SK-N-SH treated with all-trans-retinoic acid at 6 μM for 48 hours (cell line): ENCODE measurements around the gene AK1.
"Not testable (repeated sequence)": the region's sequence is repeated elsewhere in the genome, so short reads cannot be mapped to it uniquely, and the experiment has no call there.

Source experiments
- ATAC-seq: fragments of 200-7000 bp; cut with Tn5 transposase; 3 replicates; pipeline ENCODE4 v1.9.1; 2020; ENCODE audit warnings: mild to moderate bottlenecking, moderate library complexity
- ARNTL ChIP-seq: fragments of 450-650 bp; formaldehyde crosslinking; IDR thresholded peaks from 2 replicates; pipeline ENCODE4 v1.5.0; 2020; ENCODE audit warnings: low read depth, mild to moderate bottlenecking, moderate library complexity, borderline replicate concordance
- ESRRG ChIP-seq: fragments of 250-450 bp; sonication (Bioruptor Pico); IDR thresholded peaks from 2 replicates; pipeline ENCODE4 v1.6.1; 2021; ENCODE audit warnings: mild to moderate bottlenecking
- GLIS3 ChIP-seq: fragments of 250-450 bp; sonication (Bioruptor Pico); IDR thresholded peaks from 2 replicates; pipeline ENCODE4 v1.5.0; 2020; ENCODE audit warnings: mild to moderate bottlenecking, moderate library complexity
- ISL1 ChIP-seq: fragments of 250-450 bp; sonication (Bioruptor Pico); IDR thresholded peaks from 2 replicates; pipeline ENCODE4 v2.1.2; 2022; ENCODE audit warnings: mild to moderate bottlenecking, moderate library complexity
- OSR1 ChIP-seq: fragments of 250-450 bp; sonication (Bioruptor Pico); IDR thresholded peaks from 2 replicates; pipeline ENCODE4 v1.8.0; 2022; ENCODE audit warnings: moderate library complexity, mild to moderate bottlenecking, inconsistent platforms
- POU6F1 ChIP-seq: fragments of 250-450 bp; sonication (Bioruptor Pico); IDR thresholded peaks from 2 replicates; pipeline ENCODE4 v1.8.0; 2021; ENCODE audit warnings: low read depth, mild to moderate bottlenecking, moderate library complexity, borderline replicate concordance
- PPARA ChIP-seq: fragments of 250-450 bp; sonication (Bioruptor Pico); IDR thresholded peaks from 2 replicates; pipeline ENCODE4 v1.5.0; 2020; ENCODE audit warnings: mild to moderate bottlenecking, borderline replicate concordance
- RARB ChIP-seq: fragments of 250-450 bp; sonication (Bioruptor Pico); IDR thresholded peaks from 2 replicates; pipeline ENCODE4 v1.8.0; 2021; ENCODE audit warnings: mild to moderate bottlenecking, moderate library complexity
- SNAI2 ChIP-seq: fragments of 250-450 bp; sonication (Bioruptor Pico); IDR thresholded peaks from 2 replicates; pipeline ENCODE4 v1.5.0; 2020; ENCODE audit warnings: mild to moderate bottlenecking, moderate library complexity
- TOX ChIP-seq: fragments of 250-450 bp; sonication (Bioruptor Pico); IDR thresholded peaks from 2 replicates; pipeline ENCODE4 v1.8.0; 2021; ENCODE audit warnings: mild to moderate bottlenecking, moderate library complexity, borderline replicate concordance
- ZC3H10 ChIP-seq: fragments of 250-450 bp; sonication (Bioruptor Pico); IDR thresholded peaks from 2 replicates; pipeline ENCODE4 v1.5.1; 2021; ENCODE audit warnings: mild to moderate bottlenecking, moderate library complexity
- ZFP3 ChIP-seq: fragments of 250-450 bp; sonication (Bioruptor Pico); IDR thresholded peaks from 2 replicates; pipeline ENCODE4 v1.5.0; 2020; ENCODE audit warnings: mild to moderate bottlenecking, moderate library complexity
- ZFP30 ChIP-seq: fragments of 450-650 bp; formaldehyde crosslinking; IDR thresholded peaks from 2 replicates; pipeline ENCODE4 v1.5.0; 2022; ENCODE audit warnings: mild to moderate bottlenecking, moderate library complexity
- ZNF565 ChIP-seq: fragments of 450-650 bp; formaldehyde crosslinking; conservative IDR thresholded peaks from 2 replicates; pipeline ENCODE4 v1.5.0; 2020; ENCODE audit warnings: low read depth, mild to moderate bottlenecking, moderate library complexity
- ZNF70 ChIP-seq: fragments of 450-650 bp; formaldehyde crosslinking; IDR thresholded peaks from 2 replicates; pipeline ENCODE4 v1.5.0; 2020; ENCODE audit warnings: mild to moderate bottlenecking, moderate library complexity
- ZNF8 ChIP-seq: fragments of 450-650 bp; formaldehyde crosslinking; IDR thresholded peaks from 2 replicates; pipeline ENCODE4 v1.5.0; 2020; ENCODE audit warnings: mild to moderate bottlenecking, moderate library complexity
- TF ChIP-seq, protein P1 (sequence below): fragments of 250-450 bp; sonication (Bioruptor Pico); IDR thresholded peaks from 2 replicates; pipeline ENCODE4 v1.5.1; 2020; ENCODE audit warnings: low read depth, mild to moderate bottlenecking, moderate library complexity
- TF ChIP-seq, protein P2 (sequence below): fragments of 250-450 bp; sonication (Bioruptor Pico); IDR thresholded peaks from 2 replicates; pipeline ENCODE4 v1.8.0; 2020; ENCODE audit warnings: mild to moderate bottlenecking, moderate library complexity, borderline replicate concordance
- TF ChIP-seq, protein P3 (sequence below): fragments of 250-450 bp; sonication (Bioruptor Pico); IDR thresholded peaks from 2 replicates; pipeline ENCODE4 v1.5.0; 2020; ENCODE audit warnings: mild to moderate bottlenecking, moderate library complexity

Gene AK1

DNA sequence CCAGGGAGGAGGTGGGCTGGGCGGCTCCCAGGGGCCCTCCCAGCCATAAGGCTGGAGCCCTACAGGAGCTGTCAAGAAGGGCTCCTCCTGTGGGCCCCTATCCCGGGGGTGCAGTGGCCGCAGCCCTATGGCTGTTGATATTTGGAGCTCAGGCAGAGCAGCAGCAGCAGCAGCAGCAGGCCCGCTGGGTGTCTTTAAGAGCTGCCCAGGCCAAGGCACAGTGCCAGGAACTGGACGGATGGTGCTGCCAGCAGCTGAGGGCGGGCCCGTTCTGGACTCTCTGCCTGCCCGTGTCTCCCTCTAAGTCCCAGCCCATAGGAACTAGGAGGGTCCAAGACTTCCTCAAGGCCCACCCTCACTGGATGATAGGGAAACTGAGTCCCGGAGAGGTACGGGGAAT is 3.6 kb downstream of the AK1 start (continued):
- TF ChIP-seq ESRRG (CRISPR knock-in tag): no peak
- TF ChIP-seq ARNTL: no peak
- no peak for TF ChIP-seq ZFP30 (CRISPR knock-in tag)
- no peak for TF ChIP-seq PPARA (CRISPR knock-in tag)
- no peak for TF ChIP-seq ZNF8 (CRISPR knock-in tag)
- TF ChIP-seq ZFP3 (CRISPR knock-in tag): no peak
- TF ChIP-seq OSR1 (CRISPR knock-in tag): no peak

GRCh38 chr9:127873223-127873691 is 4.2 kb downstream of the AK1 start:
- ATAC-seq: no peak
- TF ChIP-seq RARB (no peak), ARNTL (no peak)

- ATAC-seq: no peak
- TF ChIP-seq RARB (no peak), ZC3H10 (no peak), OSR1 (CRISPR knock-in tag) (no peak), GLIS3 (no peak), ZNF565 (CRISPR knock-in tag) (no peak), ISL1 (CRISPR knock-in tag) (no peak), ESRRG (CRISPR knock-in tag) (no peak), ZNF70 (no peak), ZNF8 (CRISPR knock-in tag) (no peak), TOX (CRISPR knock-in tag) (no peak)
Observed at GRCh38 chr9:127872369-127873222, 4.9 kb downstream of the AK1 start.

GRCh38 chr9:127871531-127871930 is 5.9 kb downstream of the AK1 start:
- no peak for TF ChIP-seq TOX (CRISPR knock-in tag)
- TF ChIP-seq, protein P1, sequence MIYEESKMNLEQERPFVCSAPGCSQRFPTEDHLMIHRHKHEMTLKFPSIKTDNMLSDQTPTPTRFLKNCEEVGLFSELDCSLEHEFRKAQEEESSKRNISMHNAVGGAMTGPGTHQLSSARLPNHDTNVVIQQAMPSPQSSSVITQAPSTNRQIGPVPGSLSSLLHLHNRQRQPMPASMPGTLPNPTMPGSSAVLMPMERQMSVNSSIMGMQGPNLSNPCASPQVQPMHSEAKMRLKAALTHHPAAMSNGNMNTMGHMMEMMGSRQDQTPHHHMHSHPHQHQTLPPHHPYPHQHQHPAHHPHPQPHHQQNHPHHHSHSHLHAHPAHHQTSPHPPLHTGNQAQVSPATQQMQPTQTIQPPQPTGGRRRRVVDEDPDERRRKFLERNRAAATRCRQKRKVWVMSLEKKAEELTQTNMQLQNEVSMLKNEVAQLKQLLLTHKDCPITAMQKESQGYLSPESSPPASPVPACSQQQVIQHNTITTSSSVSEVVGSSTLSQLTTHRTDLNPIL (CRISPR knock-in tag): no peak
- TF ChIP-seq SNAI2 (CRISPR knock-in tag): no peak
- no peak for TF ChIP-seq ZNF565 (CRISPR knock-in tag)
- no peak for TF ChIP-seq RARB
- TF ChIP-seq ZC3H10: no peak
- no peak for TF ChIP-seq ZNF8 (CRISPR knock-in tag)
- TF ChIP-seq ESRRG (CRISPR knock-in tag): no peak
- TF ChIP-seq ZFP3 (CRISPR knock-in tag): no peak
- TF ChIP-seq PPARA (CRISPR knock-in tag): no peak
- TF ChIP-seq ISL1 (CRISPR knock-in tag): no peak
- no peak for ATAC-seq

- TF ChIP-seq ESRRG (CRISPR knock-in tag) (no peak), ZNF8 (CRISPR knock-in tag) (no peak), POU6F1 (CRISPR knock-in tag) (no peak), SNAI2 (CRISPR knock-in tag) (no peak), ISL1 (CRISPR knock-in tag) (no peak), PPARA (CRISPR knock-in tag) (no peak), GLIS3 (no peak), ARNTL (no peak), ZFP3 (CRISPR knock-in tag) (no peak)
- TF ChIP-seq, protein P2, sequence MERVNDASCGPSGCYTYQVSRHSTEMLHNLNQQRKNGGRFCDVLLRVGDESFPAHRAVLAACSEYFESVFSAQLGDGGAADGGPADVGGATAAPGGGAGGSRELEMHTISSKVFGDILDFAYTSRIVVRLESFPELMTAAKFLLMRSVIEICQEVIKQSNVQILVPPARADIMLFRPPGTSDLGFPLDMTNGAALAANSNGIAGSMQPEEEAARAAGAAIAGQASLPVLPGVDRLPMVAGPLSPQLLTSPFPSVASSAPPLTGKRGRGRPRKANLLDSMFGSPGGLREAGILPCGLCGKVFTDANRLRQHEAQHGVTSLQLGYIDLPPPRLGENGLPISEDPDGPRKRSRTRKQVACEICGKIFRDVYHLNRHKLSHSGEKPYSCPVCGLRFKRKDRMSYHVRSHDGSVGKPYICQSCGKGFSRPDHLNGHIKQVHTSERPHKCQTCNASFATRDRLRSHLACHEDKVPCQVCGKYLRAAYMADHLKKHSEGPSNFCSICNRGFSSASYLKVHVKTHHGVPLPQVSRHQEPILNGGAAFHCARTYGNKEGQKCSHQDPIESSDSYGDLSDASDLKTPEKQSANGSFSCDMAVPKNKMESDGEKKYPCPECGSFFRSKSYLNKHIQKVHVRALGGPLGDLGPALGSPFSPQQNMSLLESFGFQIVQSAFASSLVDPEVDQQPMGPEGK (CRISPR knock-in tag): no peak
- TF ChIP-seq, protein P1 (CRISPR knock-in tag): no peak
- TF ChIP-seq, protein P3, sequence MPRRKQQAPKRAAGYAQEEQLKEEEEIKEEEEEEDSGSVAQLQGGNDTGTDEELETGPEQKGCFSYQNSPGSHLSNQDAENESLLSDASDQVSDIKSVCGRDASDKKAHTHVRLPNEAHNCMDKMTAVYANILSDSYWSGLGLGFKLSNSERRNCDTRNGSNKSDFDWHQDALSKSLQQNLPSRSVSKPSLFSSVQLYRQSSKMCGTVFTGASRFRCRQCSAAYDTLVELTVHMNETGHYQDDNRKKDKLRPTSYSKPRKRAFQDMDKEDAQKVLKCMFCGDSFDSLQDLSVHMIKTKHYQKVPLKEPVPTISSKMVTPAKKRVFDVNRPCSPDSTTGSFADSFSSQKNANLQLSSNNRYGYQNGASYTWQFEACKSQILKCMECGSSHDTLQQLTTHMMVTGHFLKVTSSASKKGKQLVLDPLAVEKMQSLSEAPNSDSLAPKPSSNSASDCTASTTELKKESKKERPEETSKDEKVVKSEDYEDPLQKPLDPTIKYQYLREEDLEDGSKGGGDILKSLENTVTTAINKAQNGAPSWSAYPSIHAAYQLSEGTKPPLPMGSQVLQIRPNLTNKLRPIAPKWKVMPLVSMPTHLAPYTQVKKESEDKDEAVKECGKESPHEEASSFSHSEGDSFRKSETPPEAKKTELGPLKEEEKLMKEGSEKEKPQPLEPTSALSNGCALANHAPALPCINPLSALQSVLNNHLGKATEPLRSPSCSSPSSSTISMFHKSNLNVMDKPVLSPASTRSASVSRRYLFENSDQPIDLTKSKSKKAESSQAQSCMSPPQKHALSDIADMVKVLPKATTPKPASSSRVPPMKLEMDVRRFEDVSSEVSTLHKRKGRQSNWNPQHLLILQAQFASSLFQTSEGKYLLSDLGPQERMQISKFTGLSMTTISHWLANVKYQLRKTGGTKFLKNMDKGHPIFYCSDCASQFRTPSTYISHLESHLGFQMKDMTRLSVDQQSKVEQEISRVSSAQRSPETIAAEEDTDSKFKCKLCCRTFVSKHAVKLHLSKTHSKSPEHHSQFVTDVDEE: no peak
- no peak for ATAC-seq
Observed at GRCh38 chr9:127870887-127871286, 6.6 kb downstream of the AK1 start.

DNA sequence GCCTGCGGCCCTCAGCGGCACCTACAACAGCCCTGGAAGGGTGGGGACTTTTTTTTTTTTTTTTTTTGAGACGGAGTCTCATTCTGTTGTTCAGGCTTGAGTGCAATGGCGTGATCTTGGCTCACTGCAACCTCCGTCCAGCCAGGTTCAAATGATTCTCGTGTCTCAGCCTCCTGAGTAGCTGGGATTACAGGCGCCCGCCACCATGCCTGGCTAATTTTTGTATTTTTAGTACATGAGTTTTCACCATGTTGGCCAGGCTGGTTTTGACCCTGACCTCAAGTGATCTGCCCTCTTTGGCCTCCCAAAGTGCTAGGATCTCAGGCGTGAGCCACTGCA is 7.4 kb downstream of the AK1 start:
- ATAC-seq: not testable (repeated sequence)
